Endothelial cell (in vitro differentiated cells): ENCODE data around the gene ZNF581. TPM values are rescaled to one million over a fixed set of nuclear protein-coding genes. Genes with fewer than 3 reads are reported as not detected.

Experiments
- DNase-seq: peaks from one replicate; pipeline ENCODE4 v3.0.0; 2021; ENCODE audit warnings: low spot score
- H3K27ac Mint-ChIP-seq: one replicate; pipeline ENCODE4 v1.8.0; 2021; ENCODE audit warnings: mixed read lengths, inconsistent platforms; ENCODE audit not compliant: unreplicated experiment
- H3K27me3 Mint-ChIP-seq: one replicate; pipeline ENCODE4 v1.8.0; 2021; ENCODE audit warnings: mild to moderate bottlenecking, moderate library complexity, mixed read lengths, inconsistent platforms; ENCODE audit not compliant: unreplicated experiment
- H3K36me3 Mint-ChIP-seq: one replicate; pipeline ENCODE4 v1.8.0; 2021; ENCODE audit warnings: mild to moderate bottlenecking, low read depth, mixed read lengths, inconsistent platforms; ENCODE audit not compliant: unreplicated experiment
- H3K4me1 Mint-ChIP-seq: one replicate; pipeline ENCODE4 v1.8.0; 2021; ENCODE audit warnings: mild to moderate bottlenecking, mixed read lengths, inconsistent platforms; ENCODE audit not compliant: unreplicated experiment
- H3K4me3 Mint-ChIP-seq: one replicate; pipeline ENCODE4 v1.8.0; 2021; ENCODE audit warnings: mild to moderate bottlenecking, mixed read lengths, inconsistent platforms; ENCODE audit not compliant: unreplicated experiment
- H3K9me3 Mint-ChIP-seq: one replicate; pipeline ENCODE4 v1.8.0; 2021; ENCODE audit warnings: mixed read lengths, inconsistent platforms; ENCODE audit not compliant: unreplicated experiment
- total RNA-seq: library from RNA; stranded (reverse); fragmentation: NEBNext Ultra II Directional; extraction: Animal tissue kit (Norgen Biotek cat#: 25700); gene quantifications from one replicate; pipeline ENCODE4 v1.2.1, GENCODE V29; 2021; ENCODE audit not compliant: unreplicated experiment
- TF ChIP-seq, protein P1 (sequence below): fragments of 200-600 bp; sonication (generic); IDR thresholded peaks from one replicate; pipeline ENCODE4 v1.5.0; 2021; ENCODE audit warnings: antibody characterized with exemption; ENCODE audit not compliant: unreplicated experiment

ZNF581 gene
- total RNA-seq, 1 donor from 2014 or later = 47.2 TPM

DNA sequence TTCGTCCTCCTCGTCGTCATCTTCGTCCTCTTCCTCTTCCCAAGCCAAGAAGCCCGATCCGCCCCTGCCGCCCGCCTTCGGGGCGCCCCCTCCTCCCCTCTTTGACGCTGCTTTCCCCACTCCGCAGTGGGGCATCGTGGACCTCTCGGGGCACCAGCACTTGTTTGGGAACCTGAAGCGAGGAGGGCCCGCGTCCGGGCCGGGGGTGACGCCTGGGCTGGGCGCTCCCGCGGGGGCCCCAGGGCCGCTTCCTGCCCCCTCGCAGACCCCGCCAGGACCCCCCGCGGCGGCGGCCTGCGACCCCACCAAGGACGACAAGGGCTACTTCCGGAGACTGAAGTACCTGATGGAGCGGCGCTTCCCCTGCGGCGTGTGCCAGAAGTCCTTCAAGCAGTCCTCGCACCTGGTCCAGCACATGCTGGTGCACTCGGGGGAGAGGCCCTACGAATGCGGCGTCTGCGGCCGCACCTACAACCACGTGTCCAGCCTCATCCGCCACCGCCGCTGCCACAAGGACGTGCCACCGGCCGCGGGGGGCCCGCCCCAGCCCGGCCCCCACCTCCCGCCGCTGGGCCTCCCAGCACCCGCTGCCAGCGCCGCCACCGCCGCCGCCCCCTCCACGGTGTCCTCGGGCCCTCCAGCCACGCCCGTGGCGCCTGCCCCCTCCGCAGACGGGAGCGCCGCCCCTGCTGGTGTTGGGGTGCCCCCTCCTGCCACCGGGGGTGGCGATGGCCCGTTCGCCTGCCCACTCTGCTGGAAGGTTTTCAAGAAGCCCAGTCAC lies 29.3 kb upstream of the ZNF581 start:
- TF ChIP-seq, protein P1, sequence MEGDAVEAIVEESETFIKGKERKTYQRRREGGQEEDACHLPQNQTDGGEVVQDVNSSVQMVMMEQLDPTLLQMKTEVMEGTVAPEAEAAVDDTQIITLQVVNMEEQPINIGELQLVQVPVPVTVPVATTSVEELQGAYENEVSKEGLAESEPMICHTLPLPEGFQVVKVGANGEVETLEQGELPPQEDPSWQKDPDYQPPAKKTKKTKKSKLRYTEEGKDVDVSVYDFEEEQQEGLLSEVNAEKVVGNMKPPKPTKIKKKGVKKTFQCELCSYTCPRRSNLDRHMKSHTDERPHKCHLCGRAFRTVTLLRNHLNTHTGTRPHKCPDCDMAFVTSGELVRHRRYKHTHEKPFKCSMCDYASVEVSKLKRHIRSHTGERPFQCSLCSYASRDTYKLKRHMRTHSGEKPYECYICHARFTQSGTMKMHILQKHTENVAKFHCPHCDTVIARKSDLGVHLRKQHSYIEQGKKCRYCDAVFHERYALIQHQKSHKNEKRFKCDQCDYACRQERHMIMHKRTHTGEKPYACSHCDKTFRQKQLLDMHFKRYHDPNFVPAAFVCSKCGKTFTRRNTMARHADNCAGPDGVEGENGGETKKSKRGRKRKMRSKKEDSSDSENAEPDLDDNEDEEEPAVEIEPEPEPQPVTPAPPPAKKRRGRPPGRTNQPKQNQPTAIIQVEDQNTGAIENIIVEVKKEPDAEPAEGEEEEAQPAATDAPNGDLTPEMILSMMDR = no peak
- DNase-seq = no peak
- peaks cover 2% of the 10 kb centered on the region for H3K4me1 Mint-ChIP-seq
- H3K27me3 Mint-ChIP-seq = peaks cover 15% of the 10 kb centered on the region
- no peak overlapping the region for H3K27ac Mint-ChIP-seq
- H3K4me3 Mint-ChIP-seq = no peak overlapping the region
- peaks cover 22% of the 10 kb centered on the region for H3K36me3 Mint-ChIP-seq
- no peaks in the 10 kb centered on the region for H3K9me3 Mint-ChIP-seq

DNA sequence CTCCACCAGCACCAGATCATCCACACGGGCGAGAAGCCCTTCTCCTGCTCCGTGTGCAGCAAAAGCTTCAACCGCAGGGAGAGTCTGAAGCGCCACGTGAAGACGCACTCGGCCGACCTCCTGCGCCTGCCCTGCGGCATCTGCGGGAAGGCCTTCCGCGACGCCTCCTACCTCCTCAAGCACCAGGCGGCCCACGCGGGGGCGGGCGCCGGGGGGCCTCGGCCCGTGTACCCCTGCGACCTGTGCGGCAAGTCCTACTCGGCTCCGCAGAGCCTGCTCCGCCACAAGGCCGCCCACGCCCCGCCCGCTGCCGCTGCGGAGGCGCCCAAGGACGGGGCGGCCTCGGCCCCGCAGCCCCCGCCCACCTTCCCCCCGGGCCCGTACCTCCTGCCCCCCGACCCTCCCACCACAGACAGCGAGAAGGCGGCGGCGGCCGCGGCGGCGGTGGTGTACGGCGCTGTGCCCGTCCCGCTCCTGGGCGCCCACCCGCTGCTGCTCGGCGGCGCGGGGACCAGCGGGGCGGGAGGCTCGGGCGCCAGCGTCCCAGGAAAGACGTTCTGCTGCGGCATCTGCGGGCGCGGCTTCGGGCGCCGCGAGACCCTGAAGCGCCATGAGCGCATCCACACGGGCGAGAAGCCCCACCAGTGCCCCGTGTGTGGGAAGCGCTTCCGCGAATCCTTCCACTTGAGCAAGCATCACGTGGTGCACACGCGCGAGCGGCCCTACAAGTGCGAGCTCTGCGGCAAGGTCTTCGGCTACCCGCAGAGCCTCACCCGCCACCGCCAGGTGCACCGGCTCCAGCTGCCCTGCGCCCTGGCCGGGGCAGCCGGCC lies 28.5 kb upstream of the ZNF581 start:
- H3K27ac Mint-ChIP-seq = no peak overlapping the region
- H3K4me1 Mint-ChIP-seq = peaks cover under 1% of the 10 kb centered on the region
- H3K36me3 Mint-ChIP-seq = peaks cover 19% of the 10 kb centered on the region
- TF ChIP-seq, protein P1 = no peak
- DNase-seq = no peak
- no peaks in the 10 kb centered on the region for H3K9me3 Mint-ChIP-seq
- peaks cover 15% of the 10 kb centered on the region for H3K27me3 Mint-ChIP-seq
- H3K4me3 Mint-ChIP-seq = no peak overlapping the region

DNA sequence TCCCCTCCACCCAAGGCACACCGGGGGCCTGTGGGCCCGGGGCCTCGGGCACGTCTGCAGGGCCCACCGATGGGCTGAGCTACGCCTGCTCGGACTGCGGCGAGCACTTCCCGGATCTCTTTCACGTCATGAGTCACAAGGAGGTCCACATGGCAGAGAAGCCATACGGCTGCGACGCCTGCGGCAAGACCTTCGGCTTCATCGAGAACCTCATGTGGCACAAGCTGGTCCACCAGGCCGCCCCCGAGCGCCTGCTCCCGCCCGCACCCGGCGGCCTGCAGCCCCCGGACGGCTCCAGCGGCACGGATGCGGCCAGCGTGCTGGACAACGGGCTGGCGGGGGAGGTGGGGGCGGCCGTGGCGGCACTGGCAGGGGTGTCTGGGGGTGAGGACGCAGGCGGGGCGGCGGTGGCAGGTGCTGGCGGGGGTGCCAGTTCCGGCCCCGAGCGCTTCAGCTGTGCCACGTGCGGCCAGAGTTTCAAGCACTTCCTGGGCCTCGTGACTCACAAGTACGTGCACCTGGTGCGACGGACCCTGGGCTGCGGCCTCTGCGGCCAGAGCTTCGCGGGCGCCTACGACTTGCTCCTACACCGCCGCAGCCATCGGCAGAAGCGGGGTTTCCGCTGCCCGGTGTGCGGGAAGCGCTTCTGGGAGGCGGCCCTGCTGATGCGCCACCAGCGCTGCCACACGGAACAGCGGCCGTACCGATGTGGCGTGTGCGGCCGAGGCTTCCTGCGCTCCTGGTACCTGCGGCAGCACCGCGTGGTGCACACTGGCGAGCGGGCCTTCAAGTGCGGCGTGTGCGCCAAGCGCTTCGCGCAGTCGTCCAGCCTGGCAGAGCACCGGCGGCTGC lies 27.7 kb upstream of the ZNF581 start:
- TF ChIP-seq, protein P1 = no peak
- DNase-seq = no peak
- Mint-ChIP-seq H3K4me1 (no peaks in the 10 kb centered on the region), H3K27ac (no peak overlapping the region), H3K4me3 (no peak overlapping the region), H3K27me3 (peaks cover 13% of the 10 kb centered on the region), H3K9me3 (no peaks in the 10 kb centered on the region), H3K36me3 (peaks cover 18% of the 10 kb centered on the region)

DNA sequence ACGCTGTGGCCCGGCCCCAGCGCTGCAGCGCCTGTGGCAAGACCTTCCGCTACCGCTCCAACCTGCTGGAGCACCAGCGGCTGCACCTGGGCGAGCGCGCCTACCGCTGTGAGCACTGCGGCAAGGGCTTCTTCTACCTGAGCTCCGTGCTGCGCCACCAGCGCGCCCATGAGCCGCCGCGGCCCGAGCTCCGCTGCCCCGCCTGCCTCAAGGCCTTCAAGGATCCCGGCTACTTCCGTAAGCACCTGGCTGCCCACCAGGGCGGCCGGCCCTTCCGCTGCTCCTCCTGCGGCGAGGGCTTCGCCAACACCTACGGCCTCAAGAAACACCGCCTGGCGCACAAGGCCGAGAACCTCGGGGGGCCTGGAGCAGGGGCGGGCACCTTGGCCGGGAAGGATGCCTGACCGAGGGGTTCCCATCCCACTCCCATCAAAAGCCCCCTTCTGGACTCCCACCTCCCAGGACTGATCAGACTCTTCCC lies 27.0 kb upstream of the ZNF581 start:
- Mint-ChIP-seq H3K27me3 (peaks cover 13% of the 10 kb centered on the region), H3K27ac (no peak overlapping the region), H3K4me1 (no peaks in the 10 kb centered on the region), H3K36me3 (peaks cover 15% of the 10 kb centered on the region), H3K4me3 (no peak overlapping the region), H3K9me3 (no peaks in the 10 kb centered on the region)
- TF ChIP-seq, protein P1 = no peak
- no peak for DNase-seq
